ENCODE results near the gene BRSK2. TPM values are rescaled to one million over a fixed set of nuclear protein-coding genes. Genes with fewer than 3 reads are reported as not detected.

BRSK2 gene
- total and polyA plus RNA-seq, 12 donors, result 0.13 to 2.3 (median 0.44) TPM; not detected in 1

DNA sequence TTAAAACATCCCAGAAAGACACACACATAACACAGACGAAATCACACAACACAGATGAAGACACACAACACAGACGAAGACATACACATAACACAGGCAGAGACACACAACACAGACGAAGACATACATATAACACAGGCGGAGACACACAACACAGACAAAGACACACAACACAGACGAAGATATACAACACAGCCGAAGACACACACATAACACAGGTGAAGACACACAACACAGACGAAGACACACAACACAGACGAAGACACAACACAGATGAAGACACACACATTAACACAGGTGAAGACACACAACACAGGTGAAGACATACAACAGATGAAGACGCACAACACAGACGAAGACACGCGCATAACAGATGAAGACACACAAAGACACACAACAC, 101.6 kb downstream of the BRSK2 start:
- no peak for DNase-seq
- TF ChIP-seq CTCF (IDR thresholded peaks at IDR 0.05), result no peak
- Histone ChIP-seq H3K27me3 (no peaks in the 10 kb centered on the region), H3K9me3 (peaks cover 0 to 12% (median 0%) of the 10 kb centered on the region in 11 donors), H3K36me3 (no peaks in the 10 kb centered on the region), H3K4me1 (peaks cover 19 to 58% (median 34%) of the 10 kb centered on the region in 9 donors), H3K4me3 (no peak overlapping the region), H3K27ac (no peak overlapping the region)
- WGBS, 2 donors, result 96 to 97% methylated on average over 12 of the region's 12 CpGs
- ATAC-seq, result no peak
- intact Hi-C loops (cut with DNase I), result no loop called here

DNA sequence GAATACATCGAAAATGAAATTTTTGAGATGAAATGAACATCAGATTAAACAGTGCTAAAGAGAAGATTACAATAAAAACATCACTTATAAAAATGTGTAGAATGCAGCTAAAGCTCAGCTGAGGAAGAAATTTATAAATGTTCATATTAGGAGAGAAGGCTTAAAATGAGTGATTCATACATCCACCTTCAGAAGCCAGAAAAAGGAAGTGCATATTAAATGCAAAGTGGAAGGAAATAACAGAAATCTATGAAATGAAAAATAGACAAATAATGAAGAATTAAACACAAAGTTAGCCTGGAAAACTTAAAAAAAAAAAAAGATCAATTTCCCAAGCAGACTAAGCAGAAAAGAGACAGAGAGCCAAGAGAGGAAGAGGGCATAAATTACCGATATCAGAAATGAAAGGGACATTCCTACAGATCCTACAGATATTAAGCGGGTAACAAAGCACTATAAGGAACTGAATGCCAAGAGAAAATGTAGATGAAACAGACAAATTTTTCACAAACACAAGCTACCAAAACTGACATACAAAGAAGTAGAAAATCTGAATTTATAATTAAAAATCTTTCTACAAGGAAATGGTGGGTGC, 104.0 kb downstream of the BRSK2 start:
- intact Hi-C loops (cut with DNase I), result no loop called here
- Histone ChIP-seq H3K4me3 (no peak overlapping the region), H3K27me3 (no peaks in the 10 kb centered on the region), H3K36me3 (peaks cover 0 to 7% (median 0%) of the 10 kb centered on the region in 9 donors), H3K9me3 (peaks cover 0 to 12% (median 0%) of the 10 kb centered on the region in 11 donors), H3K4me1 (peaks cover 0 to 58% (median 23%) of the 10 kb centered on the region in 9 donors), H3K27ac (no peak overlapping the region)
- DNase-seq, result no peak
- TF ChIP-seq CTCF (IDR thresholded peaks at IDR 0.05), result no peak
- WGBS, 2 donors, result 96 to 100% methylated on average over 3 of the region's 3 CpGs
- no peak for ATAC-seq

GRCh38 chr11:1494650-1495049, 104.9 kb downstream of the BRSK2 start:
- no peak for DNase-seq
- no peaks in the 10 kb centered on the region for H3K27me3 ChIP-seq
- H3K36me3 ChIP-seq, result peaks cover 0 to 12% (median 0%) of the 10 kb centered on the region in 9 donors
- intact Hi-C loops (cut with DNase I), result no loop called here
- H3K4me3 ChIP-seq, result no peak overlapping the region
- peaks cover 0 to 56% (median 19%) of the 10 kb centered on the region in 9 donors for H3K4me1 ChIP-seq
- no peak overlapping the region for H3K27ac ChIP-seq
- peaks cover 0 to 12% (median 0%) of the 10 kb centered on the region in 11 donors for H3K9me3 ChIP-seq
- 89 to 91% methylated on average over 3 of the region's 3 CpGs for WGBS, 2 donors
- no peak for TF ChIP-seq CTCF (IDR thresholded peaks at IDR 0.05)
- ATAC-seq, result no peak

GRCh38 chr11:1496091-1496760, 106.5 kb downstream of the BRSK2 start:
- WGBS, 2 donors, result 84% methylated on average over 9 of the region's 9 CpGs
- no peak for TF ChIP-seq CTCF (IDR thresholded peaks at IDR 0.05)
- Histone ChIP-seq H3K27ac (no peak overlapping the region), H3K27me3 (no peaks in the 10 kb centered on the region), H3K4me1 (peaks cover 0 to 66% (median 27%) of the 10 kb centered on the region in 9 donors), H3K36me3 (peaks cover 0 to 24% (median 0%) of the 10 kb centered on the region in 9 donors), H3K4me3 (no peak overlapping the region), H3K9me3 (peaks cover 0 to 12% (median 0%) of the 10 kb centered on the region in 11 donors)
- ATAC-seq (no peak), DNase-seq (no peak)
- intact Hi-C loops (cut with DNase I), result no loop called here

All from heart right ventricle (tissue), 16 donors.